GM21529 (cell line): ENCODE data around the gene CISD3.

Experiments
- ATAC-seq: cut with Tn5 transposase; IDR thresholded peaks from one replicate; pipeline ENCODE4 v1.9.1; 2021; ENCODE audit not compliant: unreplicated experiment

CISD3 gene

DNA sequence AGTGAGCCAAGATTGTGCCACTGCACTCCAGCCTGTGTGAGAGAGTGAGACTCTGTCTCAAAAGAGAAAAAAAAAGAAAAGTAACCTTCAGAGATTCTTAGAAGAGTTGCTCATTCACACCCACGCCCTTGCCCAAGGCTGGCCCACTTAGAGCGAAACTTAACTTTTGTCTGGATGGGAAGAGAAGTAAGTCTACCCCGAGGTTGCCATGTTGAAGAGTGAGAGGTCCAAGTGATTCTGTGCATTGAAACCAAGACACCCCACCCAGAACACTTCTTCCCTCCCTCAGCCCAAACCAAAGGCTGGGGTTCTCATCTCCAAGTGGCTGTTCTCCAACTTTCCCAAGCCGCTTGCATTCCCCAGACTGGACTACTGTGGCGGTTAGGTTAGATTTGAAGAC, 2.4 kb upstream of the CISD3 start:
- ATAC-seq = no peak

DNA sequence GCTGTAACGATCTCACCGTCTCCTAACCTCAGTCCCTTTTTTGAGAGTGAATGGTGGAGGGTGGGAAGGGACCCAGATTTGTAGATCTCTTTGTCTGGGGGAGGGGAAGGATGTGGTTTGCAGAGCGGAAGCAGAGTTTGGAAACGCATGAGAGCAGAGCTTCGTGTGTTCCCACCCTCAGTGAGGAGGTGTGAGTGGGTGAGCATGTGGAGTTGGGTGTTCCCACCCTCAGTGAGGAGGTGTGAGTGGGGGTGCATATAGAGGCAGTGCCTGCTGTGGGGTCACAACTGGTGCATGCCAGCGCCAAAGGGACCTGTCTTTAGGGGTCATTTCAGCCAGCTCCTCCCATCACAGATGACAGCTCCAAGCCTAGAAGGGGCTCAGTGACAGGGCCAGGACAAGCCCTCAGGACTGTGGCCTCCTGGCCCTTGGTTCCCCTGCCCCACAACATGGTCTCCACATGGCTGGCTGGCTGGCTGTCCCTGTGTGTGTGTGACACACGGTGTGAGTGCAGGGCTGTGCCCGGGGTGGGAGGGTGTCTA, 1.8 kb upstream of the CISD3 start:
- ATAC-seq = no peak

DNA sequence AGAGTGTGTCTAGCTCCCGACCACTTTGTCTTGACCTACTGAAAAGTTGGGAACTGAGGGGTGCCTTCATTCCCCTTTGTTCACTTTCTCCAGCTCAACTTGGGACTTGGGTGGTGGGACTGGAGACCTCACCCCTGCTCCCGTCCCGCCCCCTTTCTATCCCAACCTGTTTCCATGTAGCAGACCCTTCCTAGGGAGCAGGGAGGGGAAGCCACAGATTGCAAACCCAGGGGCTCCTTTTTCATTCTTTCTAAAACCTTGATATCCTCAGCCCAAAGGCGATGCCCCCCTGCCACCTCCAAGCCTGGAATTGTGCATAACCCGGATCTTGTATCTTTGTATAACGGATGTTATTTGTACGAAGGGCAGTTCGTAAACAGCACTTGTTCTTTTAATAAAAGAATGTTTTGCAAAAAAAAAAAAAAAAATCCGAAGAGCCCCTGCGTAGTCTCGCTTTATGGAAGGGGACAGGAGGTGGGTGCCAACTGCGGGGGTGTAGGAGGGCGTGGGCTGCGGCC, 714 bp upstream of the CISD3 start:
- no peak for ATAC-seq

DNA sequence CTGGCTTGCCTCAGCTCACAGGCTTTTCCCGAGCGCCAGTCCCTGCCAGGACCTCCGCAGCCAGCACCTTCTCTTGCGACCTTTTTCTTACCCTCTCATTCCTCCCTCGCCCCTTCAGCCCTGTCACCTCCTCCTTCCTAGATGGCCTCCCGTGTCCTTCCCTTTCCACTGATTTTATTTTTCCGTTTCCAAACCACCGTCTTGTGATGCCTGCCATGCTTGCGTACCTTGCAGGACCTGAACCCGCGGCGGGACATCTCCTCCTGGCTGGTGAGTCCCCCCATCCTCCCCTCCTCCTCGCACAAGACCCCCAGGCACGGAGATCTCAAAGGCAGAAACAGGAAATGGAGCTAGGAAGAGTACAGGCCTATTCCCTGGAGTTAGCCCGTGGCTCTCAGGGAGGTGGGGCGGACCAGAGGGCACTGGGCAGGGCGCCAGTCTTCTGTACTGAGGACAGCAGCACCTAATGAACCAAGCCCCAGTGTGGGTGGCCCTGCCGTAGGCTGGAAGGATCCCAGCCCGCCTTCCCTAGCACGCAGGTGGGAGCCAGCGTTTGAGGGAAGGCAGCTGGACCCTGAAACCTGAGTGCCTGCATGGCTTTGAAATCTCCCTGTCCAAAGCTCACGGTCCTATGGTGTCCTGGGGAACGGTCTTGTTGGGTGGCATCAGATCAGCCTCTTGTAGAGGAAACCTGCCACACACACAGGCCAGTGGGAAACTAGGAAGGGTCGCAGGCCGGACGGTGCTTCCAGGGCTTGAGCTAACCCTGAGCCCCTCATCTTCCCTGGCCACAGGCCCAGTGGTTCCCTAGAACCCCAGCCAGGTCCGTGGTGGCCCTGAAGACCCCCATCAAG, 612 bp downstream of the CISD3 start:
- ATAC-seq = no peak

DNA sequence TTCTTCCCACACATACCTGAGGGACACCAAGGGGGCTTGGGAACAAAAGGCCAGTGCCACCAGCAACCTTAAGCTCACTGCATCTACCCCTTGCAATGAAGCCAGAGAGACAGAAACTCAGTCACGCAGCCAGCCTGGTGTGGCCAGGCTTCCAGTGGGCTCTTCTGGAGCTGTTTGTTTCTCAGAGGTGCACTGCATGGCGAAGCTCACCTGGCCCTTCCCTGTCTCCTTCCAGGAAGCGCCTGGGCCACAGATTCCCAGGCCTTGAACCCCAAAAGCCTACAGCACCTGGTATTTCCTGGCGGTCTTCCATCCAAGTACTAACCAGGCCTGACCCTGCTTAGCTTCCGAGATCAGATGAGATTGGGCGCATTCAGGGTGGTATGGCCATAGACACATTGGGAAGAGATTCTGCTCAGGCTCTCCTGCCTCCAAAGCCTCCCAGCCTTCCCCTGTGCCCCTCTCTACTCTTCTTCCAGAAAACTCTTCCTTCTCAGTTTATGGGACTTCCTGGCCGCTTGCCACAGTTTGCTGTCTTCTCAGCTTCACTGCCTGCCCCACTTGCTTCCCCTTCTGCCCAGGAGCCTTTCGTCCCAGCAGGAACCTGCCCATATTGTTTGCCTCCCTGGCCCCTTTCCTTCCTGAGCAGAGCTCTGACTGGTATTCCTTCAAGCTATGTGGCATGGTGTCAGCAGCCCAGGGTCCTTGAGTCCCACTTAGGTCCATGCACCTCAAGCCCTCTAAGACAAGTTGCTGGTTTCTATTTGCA, 1.6 kb downstream of the CISD3 start:
- ATAC-seq = no peak

DNA sequence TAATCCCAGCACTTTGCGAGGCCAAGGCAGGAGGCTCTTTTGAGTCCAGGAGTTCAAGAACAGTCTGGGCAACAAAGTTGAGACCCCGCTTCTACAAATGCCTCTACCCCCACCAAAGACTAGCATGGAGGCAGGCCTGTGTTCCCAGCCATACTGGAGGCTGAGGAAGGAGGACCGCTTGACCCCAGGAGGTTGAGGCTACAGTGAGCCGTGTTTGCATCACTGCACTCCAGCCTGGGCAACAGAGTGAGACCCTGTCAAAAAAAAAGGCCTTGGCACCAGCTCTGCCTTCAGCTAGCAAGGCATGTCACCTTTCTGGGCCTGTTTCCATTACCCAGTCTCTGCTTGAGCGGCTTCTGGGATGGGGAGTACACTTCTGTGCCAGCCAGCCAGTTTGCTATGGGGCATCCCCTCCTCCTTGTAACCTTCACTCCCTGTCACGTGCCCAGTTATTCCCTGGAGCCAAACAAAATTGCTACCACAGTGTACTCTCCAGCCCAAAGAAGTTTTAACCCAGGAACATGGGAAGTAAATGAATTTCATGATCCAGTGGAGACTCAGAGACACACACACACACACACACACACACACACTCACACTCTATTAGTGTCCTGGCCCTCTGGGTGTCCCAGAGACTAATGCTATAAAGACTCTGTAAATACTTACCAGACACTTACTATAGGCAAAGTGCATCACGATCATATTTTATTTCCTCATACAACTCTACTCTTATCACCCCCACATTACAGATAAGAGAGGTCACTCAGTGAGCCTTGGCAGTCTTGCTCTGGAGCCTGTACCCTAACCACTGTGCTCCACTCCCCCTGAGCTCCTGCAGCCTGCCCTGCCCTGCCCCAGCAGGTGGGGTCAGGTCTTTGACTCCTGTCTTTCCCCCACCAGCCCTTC, 2.5 kb downstream of the CISD3 start:
- ATAC-seq = no peak

DNA sequence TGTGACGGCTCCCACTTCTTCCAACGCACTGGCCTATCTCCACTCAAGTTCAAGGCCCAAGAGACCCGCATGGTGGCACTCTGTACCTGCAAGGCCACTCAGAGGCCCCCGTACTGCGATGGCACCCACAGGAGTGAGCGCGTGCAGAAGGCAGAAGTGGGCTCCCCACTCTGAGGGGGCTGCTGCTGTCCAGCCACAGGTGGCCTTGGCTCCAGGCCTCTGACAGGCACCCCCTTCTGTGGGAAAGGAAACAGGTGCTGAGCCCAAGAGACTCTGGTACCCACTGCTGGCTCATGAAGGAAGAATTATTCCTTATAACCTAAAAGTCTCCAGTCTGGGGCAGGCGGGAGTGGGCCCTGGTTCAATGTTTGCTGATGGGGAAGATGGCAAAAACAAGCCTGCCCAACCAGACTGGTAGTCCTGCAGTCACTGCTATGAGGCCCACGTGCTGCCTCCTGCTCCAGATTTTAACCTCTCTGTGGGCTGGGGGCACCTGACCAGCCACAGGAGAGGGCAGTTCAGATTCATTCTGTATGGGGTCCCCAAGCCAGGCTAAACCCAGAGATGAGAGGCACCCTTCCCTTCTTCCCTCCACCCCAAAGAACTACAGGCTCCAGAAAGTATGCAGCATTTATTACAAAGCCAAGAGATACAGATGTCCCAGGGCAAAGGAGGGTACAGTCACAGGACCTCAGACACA, 3.3 kb downstream of the CISD3 start:
- ATAC-seq = no peak

DNA sequence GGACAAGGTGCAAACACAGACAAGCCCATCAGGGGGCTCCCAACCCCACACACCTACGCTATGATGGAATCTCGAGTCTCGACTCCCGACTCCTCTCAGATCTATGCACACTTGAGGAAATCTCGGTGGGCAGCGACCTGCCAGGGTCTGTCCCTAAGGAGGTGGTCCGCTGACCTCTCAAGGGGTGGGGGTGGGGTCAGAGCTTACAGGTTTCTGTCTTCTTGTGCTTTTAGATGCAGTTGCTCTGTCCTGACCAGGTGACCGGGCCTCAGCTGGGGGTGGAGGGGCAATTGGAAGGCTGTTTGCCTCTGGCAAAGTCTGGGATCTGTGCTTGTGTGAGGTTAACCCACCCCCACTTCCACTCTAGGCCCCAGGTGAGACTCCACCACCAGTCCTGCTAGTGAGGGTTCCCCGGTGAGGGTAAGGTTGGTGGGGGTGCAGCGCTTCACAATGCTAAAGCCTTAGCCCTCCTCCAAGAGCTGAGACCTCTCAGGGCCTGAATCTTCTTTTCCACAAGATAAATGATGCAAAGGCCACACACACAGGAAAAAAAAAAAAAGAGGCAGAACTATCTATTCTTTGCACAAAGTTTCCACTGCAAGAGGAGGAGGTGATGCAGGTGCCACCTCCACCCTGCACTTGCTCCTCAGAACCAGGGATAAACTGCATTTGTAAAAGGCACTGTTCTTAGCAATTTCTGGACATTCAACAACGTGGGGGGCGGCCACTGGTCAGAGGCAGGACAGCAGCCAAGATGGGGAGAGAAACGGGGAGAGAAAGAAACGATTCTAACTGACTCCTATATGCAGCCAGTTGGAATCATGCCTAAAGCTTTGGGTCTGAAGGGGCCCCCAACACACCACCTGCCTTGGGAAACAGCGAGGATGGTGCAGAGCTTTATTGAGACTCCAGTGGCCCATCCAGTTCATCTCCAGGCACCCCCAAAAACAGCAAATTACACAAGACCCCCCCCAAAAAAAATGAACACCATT, 4.1 kb downstream of the CISD3 start:
- ATAC-seq = no peak

DNA sequence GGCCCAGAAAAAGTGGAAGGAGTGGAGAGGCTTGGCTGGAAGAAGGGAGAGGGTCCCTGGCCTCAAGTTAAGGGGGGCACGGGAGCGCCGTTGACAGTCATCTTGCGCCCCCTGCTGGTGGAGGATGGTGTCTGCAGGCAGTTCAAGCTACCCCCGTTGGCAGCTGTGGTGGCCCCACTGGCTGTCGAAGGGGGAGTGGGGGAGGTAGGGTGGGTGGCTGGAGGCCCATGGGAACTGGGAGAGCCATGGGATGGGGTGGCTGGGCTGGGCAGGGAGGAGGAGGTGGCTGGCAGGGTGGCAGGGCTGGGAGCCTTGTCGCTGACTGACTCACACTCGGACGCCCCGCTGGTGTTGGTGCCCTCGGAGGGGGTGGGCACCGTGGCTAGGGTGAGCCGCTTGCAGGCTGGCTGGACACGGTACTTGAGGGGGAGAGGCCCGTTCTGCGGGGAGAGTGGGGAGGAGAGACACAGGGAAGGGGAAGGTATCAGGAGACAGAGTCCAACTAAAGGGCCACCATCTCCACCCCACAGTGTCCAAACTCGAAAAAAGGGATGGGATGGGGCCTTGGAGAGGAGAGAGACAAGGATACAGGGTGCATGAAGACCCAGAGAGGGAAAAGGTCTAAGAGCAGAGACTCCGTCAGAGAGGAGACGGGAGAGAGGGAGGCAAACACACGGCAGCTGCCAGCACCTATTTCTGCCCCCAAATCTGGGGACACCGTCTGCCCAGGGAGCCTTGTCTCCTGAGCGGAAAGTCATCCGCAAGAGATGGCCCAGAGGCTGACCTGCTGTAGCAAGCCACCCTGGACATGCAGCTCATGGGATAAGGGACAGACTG, 5.2 kb downstream of the CISD3 start:
- no peak for ATAC-seq

DNA sequence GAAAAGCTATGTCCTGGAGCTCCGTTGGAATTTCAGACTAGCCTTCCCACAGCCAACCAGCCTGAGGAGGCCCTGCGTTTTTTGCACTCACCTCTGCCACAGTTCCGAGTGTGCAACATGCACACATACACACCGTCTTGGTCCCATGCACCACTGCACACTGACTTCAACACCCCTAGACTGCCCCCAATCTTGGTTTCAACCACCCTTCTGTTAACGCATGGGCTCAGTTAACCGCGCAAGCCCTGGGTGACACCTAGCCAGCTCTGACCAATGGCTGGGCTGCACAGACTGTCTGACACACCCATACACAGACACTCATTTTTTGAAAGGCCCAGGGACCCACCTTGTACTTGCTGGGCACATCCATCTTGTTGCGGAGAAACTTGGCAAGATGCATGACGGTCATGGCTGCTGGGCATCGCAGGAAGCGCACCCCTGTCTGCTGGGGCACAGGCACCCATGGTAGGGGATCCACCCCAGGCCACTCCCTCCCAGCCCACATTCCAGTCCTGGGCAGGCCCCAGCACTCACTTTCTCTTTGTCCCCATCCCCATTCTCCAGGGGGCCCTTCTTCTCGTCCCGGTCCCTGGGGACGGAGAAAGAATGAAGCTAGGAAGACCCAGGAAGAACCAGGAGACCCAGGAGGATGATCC, 8.0 kb downstream of the CISD3 start:
- ATAC-seq = no peak

DNA sequence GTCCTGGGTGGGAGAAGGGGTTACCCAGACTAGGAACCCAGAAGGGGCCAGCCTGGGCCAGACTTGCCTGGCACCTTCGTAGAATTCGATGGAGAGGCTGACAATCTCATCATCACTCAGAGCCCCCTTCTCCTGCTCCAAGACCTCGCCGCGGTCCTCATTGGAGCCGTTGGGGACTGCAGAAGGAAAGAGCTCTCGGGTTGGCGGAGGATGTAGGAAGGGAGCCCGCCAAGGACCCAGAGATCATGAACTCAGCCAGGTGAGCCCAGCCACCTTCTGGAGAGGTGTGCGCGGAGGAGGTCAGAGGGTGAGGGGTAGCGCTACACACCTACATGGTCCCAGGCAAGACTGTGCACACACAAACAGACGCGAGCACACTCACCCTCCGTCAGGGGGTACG, 8.5 kb downstream of the CISD3 start:
- ATAC-seq = no peak

DNA sequence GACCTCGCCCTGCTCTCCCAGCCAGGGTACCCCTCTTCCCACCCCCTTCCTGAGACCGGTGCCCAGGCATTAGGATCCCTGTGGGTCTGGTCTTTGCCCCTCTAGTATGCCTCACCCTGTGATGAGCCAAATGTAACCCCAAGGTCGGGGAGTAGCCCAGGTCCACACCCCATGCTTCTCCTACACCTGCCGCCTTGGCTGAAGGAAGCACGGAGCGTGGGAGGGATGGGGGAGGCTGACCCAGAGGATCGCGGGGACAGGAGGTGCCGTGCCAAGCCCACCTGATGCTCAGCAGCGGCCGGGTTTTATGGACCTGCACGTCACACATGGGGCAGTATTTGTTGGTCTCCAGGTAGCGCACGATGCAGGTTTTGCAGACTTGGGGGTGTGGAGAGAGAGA, 9.2 kb downstream of the CISD3 start:
- no peak for ATAC-seq

DNA sequence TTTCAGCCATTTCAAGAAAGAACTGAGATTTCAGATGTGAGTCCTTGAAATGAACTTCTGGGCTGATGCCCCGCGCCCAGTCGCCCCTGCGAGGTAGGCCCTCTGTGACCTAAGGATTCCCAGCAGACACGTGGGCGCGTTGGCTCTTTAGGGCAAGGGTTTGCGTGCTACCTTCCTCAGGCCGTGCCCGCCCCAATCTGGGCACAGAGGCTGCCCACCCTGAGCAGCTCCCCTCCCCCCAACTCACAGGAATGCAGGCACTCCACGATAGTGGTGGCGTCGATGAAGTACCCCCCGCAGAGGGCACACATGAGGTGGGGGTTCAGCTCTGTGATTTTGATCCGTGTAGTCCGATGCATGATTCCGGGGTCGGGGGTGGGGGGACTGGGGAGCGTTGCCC, 9.9 kb downstream of the CISD3 start:
- ATAC-seq = no peak

DNA sequence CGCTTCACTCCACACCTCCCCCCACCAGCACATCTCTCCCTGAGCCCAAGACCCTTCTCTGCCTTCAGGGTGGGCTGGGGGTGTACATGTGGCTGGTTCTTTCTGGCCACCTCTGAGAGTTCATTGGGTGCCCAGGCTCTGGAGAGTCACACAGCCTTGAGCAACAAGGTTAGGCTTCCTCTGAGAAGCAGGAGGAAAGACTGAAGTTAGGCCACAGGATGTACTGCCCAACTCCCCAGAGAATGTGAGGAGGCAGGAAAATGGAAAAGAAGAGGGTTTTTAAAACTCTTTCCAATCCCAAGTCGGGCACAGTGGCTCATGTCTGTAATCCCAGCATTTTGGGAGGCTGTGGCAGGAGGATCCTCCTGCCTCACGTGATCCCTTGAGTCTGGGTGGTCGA, 10.7 kb downstream of the CISD3 start:
- no peak for ATAC-seq

DNA sequence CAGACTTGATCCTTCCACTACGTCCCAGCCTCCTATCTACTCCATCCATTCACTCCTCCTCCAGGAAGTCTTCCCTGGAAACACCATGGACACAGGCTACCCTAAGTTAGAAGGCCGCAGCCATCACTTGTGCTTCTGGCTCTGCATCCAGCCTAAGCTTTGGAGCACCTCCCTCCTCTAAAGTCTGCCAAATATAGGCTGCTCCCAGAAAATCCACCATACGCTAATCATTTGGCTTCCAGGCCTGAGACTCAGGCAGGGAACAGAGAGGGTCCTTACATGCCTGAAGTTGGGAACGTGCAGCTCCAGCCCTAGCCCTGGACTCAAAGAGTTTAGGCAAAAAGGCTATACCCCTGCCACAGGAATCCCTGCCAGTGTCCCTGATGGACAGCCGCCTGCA, 11.3 kb downstream of the CISD3 start:
- ATAC-seq = no peak

DNA sequence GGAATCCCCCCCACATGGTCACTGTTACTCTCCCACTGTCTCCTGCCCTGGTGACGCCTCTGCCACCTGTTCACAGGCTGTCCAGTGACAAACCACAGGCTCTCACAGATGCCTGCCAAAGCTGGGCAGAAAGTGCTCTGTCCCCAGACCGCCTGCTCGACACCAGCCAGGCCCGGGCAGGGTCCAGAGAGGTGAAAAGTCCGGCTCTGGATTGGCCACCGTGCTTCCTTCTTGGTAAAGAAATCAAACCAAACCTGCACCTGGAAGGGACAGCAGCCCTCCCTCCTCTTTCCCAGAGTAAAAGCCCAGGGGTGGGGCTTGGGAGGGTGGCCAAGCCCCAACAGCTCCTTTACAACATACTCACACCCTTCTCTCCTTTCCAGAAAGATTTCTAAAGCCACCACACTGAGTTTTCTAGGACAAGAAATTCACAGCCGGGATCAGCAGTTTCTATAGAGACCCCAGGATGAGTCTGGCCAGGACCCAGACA, 11.8 kb downstream of the CISD3 start:
- ATAC-seq = no peak
